GM19238 (cell line): ENCODE measurements around the gene FILIP1L.
"Not testable (repeated sequence)": the region's sequence is repeated elsewhere in the genome, so short reads cannot be mapped to it uniquely, and the experiment has no call there.

ENCODE experiments used
- DNase-seq: peaks from one replicate; pipeline ENCODE4 v3.0.0; 2011; ENCODE audit warnings: low spot score; ENCODE audit not compliant: insufficient read length

FILIP1L gene

DNA sequence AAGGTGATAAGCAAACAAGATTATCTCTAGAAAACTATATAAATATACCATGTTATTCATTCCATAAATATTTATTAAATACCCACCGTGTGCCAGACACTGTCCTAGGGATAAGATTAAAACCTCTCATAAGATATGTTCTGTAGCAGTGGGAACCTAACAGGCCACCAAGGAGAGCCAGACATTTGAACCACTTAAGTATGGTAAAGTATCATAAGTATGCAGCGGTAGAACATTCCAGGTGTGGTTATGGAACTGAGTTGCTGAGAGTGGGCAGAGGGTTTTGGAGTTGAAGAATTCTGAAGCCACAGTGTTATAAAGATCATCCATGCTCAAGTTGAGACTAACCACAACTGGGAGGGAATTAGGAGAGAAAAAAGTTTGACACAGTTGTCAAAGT is 14.7 kb downstream of the FILIP1L start:
- DNase-seq, result no peak

- DNase-seq, result no peak
These were observed 15.6 kb downstream of the FILIP1L start for GRCh38 chr3:100098784-100099070.

DNA sequence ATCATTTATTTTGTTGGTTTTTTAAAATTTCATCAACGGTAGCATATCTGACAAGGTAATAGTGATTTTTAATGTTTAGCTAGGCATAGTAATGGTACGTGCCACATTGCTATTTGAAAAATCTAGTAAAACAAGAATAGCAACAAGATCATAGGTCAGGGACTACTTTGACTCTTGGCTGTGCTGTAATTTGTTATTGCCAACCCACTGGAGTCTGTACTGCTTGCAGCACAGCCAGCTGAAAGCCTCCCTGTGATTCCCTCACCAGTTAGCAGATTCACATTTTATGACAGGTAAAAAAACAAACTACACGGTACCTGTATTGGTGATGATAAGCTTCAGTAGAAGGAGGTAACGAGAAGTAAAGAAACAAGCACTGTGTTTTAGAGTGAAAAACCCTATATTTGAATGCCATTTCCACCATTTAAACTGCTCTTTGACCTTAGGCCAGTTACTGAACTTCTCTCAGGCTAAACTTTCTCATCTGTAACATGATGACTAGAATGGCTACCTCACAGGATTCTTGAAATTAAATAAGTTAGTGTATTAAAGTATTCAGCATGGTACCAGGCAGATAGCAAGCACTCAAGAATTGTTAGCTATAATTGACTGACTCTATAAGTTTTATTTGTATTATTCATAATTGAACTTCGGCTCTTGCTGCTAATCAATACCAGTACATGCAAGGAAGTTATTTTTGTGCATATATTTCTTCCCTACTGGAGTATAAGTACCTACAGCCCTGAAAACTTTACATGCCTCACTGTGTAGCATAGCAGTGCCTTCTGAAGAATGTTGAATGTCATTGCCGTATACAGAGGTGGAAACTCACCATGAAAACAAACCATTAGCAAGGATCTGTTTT is 16.1 kb downstream of the FILIP1L start:
- no peak for DNase-seq

DNA sequence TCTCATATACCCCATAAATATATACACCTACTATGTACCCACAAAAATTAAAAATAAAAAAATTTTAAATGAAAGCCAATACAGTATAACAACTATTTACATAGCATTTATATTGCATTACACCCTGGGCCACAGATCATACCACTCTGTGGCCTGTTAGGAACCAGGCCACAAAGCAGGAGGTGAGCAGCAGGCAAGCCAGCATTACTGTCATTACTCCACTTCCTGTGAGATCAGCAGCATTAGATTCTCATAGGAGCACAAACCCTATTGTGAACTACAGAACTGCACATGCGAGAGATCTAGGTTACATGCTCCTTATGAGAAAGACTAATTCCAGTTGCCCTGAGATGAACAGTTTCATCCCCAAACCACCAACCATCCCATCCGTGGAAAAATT is 17.4 kb downstream of the FILIP1L start:
- DNase-seq, result no peak

- not testable (repeated sequence) for DNase-seq
These were observed 18.0 kb downstream of the FILIP1L start for GRCh38 chr3:100096286-100096685.

DNA sequence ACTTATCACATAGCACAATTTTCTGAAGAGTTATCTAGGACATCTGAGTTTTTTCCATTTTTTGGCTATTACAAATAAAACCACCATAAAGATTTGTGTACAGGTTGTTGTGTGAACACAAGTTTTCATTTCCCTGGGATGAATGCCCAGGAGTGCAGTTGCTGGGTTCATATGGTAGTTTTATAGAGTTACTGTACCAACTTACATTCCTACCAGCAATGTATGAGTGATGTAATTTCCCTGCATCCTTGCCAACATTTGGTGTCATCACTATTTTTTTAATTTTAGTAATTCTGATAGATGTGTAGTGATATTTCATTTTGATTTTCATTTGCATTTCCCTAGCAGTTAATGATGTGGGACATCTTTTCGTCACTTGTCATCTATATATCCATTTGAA is 20.5 kb downstream of the FILIP1L start:
- DNase-seq, result no peak

GRCh38 chr3:100090669-100091005 is 23.7 kb downstream of the FILIP1L start:
- no peak for DNase-seq

- DNase-seq, result no peak
These were observed 24.3 kb downstream of the FILIP1L start for GRCh38 chr3:100089812-100090668.

DNA sequence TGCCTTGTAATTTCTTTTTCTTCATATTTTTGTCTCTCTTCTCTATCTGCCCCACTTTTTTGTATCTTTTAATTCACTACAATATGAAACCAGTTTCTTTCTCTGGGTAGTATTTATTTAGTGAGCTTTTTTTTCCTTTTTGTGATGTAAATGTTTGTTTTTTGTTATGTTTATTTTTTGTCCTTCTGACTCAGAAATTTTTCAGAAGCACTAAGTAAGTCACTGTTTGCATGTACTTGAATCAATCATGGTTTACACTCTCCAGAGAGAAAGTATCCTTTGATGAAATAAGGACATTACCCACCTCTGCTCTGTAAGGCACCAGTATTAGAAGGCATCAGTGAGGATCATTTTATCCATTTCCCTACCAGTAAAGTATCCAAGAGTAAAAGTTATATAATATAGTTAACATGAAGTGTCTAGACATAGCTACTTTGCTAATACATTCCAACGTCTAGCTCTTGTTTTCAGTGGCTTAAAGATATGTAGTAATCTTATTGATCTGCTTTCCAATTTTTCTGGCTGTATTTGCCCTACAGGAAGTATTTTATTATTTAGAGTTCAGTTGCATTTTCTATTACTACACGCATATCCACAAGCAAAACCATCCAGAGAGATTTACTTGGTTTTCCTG is 25.4 kb downstream of the FILIP1L start:
- DNase-seq, result no peak

DNA sequence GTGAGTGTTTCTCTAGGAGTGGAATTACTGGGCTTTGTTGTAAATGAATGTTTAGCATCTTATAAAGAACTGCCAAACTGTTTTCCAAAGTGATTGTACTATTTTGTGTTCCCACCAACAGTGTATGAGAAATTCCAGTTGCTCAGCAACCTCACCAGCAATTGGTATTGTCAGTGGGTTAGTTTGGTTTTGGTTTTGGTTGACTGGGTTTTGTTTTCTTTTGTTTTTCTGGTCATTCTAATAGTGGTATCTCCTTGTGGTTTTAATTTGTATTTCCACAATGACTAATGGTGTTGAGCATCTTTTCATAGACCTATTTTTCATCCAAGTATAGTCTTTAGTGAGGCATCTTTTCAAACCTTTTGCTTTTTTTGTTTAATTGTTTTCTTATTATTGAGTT is 27.1 kb downstream of the FILIP1L start:
- no peak for DNase-seq

DNA sequence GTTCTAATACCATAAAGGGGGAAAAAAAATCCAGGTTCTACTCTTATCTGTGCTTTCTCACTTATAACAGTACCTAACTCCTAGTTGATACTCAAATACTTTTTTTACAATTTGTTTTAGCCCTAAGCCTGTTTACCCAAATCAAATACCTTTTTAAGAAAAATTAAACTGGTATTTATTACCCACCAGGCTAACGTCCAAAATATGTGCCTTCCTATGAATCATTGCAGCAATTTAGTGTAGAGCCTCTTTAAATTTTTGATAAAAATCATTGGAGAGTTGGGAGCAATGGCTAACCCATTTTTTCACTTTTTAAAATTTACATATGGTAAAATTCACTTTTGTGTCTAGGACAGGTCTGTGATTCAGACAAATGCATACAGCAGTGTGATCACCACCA is 27.9 kb downstream of the FILIP1L start:
- no peak for DNase-seq

DNA sequence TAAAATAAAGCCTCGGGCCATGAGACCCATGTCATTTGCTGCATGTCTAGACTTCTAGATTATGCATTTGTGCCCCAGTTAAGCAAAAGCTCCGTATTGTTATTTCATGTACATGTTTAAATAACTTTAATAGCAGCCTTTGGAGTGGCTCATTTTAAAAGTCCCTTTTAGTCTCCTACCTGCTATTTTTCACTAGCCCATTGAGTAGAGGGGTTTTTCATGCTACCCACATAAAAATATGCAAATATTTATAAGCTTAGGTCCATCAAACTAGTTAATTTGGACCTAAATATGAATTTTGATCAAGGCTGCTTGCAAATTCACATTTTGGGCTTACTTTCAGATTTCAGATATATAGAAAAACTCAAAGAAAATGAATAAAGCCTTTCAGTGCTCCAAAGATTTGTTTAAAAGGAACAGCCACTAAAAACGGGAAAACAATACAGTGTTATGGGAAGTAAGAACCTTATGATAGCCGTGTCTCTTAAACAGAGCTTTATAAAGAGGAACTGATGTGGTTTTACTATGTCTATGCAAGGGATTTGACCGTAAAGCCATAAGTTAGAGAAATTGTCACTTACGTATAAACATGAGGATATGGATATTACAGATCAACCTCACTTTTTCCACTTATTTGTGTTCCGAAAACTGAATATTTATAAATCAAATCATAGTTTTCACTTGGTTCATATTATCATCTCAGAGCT is 30.0 kb downstream of the FILIP1L start:
- DNase-seq, result no peak

- no peak for DNase-seq
These were observed 31.1 kb downstream of the FILIP1L start for GRCh38 chr3:100083209-100083608.

DNA sequence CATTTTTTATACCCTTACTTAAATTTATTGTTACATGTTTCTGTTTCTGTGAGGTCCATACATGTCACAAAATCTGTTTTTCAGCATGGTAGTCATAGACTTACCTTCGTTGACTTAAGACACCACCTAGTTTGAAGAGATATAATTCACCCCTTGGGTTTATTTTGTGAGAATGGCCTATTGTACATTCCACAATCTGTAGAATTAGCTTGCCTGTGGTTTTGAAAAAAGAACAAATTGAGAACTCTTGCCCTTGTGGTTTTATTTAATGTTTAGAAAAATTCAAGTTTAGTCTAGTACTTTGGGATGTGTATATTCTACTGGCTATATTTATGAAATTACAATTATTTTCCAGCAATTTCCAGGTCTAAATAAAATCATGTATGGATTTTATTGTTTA is 31.6 kb downstream of the FILIP1L start:
- DNase-seq, result no peak

GRCh38 chr3:100081986-100082692 is 32.2 kb downstream of the FILIP1L start:
- no peak for DNase-seq

DNA sequence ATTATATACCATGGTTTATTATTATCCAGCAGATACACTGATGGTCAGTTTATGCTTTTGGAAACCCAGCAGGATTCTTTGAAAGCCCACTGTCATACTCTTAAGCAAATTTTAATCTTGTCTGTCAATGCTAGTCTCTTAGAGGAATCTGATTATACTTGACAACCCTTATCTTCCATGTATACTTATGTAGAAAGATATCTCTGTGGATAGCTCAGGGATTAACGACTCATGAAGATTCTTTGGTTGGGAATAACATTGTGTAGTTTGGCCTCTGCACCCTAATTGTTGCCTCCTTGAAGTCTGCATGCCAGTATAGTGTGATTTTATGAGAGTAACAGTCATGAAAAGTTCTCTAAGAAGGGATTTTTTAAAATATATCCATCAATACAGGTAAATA is 33.0 kb downstream of the FILIP1L start:
- no peak for DNase-seq

DNA sequence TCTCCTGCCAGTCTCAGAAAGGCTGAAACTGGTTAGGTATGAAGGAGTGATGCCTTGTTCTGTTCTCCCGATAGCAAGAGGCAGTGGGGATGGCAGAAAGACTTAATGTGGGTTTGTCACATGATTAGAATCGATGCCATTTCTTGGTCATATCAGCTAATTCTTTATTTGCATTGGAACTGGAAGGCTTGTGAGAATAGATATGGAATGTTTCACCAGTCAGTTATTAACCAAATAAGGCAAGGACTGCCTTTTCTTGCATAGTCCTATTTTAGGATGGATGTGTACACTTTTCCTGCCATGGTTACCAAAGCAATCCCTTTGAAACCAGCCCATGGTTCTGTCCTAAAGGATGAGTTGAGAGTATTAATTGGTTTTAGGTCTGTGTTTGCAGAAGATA is 33.7 kb downstream of the FILIP1L start:
- DNase-seq, result no peak

DNA sequence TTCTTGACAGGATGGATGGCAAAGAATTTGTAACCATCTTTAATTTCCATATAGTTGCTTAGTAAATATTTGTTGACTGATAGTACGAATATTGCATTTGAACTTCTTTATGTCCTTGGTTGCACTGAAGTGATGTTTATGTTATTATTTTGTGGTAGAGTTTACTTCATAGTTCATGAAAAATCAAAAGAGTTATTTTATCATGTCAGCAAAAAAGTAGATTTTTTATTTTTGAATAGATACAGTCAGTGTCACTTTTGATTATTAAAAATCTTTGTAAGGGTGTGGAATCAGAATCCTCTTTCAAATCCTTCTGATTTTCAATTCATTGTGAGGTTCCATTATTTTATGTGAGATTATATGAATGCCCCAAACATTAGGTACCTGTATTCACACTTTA is 35.0 kb downstream of the FILIP1L start:
- DNase-seq, result no peak

DNA sequence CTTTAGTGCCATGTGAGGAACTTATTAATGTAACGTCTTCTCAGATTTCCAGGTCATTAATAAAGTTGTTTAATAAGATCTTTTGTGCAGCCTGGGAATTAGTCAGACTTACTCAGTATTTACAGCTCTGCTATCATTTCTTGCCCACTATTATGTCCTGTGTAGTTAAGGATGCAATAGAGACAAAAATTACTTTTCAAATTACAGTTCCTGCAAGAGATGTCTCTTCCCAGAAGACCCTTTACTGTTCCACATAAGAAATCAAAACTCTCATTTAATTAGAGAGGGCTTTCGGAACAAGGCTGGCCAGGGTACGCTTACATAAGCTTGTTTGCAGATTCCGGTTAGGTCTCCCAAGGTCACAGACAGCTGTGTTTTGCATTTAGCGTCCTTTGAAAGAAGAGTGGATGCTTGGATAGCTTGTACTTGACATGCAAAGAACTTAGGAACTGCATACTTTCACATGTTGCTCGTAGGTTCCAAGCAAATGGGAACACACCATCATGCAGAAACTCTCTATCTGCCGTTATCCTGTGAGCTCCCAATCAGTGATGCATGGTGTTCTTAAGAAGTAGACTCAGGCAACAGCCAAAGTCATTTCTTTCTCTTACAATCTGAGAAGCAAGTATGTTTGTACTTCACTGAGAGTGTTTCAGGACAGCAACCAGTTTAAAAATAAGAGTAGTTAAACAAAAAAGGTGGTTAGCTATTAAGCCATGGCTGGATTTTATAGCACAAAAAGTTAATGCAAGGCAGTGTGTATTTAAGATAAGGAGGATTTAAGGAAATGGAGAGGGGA is 37.4 kb downstream of the FILIP1L start:
- DNase-seq, result no peak
